CD4-positive, alpha-beta memory T cell (primary cell): ENCODE data around the gene RBBP8NL. TPM values are rescaled to one million over a fixed set of nuclear protein-coding genes. Genes with fewer than 3 reads are reported as not detected.

ENCODE experiments used
- CTCF ChIA-PET: fragments of 350-600 bp; sonication (Branson Sonifier 250); formaldehyde crosslinking; loops from one replicate; lab custom pipeline; 2021; ENCODE audit warnings: inconsistent platforms; ENCODE audit not compliant: partially characterized antibody; lab: Charles Lee
- POLR2A ChIA-PET: fragments of 350-600 bp; sonication (Branson Sonifier 250); formaldehyde crosslinking; loops from one replicate; lab custom pipeline; 2021; ENCODE audit not compliant: partially characterized antibody; lab: Charles Lee
- DNase-seq, 5 donors: peaks; one replicate each; pipeline versions ENCODE4 v3.0.0 to v3.0.0-alpha.2; 2020 to 2022; ENCODE audit warnings: mixed read lengths in 1 of 5
- H3K27ac ChIP-seq: one replicate; pipeline ENCODE4 v1.7.0; 2013; ENCODE audit warnings: low read depth, low read length
- H3K27me3 ChIP-seq: 2 replicates; pipeline ENCODE4 v1.7.0; 2013; ENCODE audit warnings: mild to moderate bottlenecking, low read length, moderate library complexity; ENCODE audit not compliant: insufficient read depth
- H3K36me3 ChIP-seq: 2 replicates; pipeline ENCODE4 v1.7.0; 2013; ENCODE audit warnings: mild to moderate bottlenecking, low read length, moderate library complexity; ENCODE audit not compliant: insufficient read depth
- H3K4me1 ChIP-seq: 2 replicates; pipeline ENCODE4 v1.7.0; 2013; ENCODE audit warnings: mild to moderate bottlenecking, low read length, moderate library complexity; ENCODE audit not compliant: insufficient read depth
- H3K4me3 ChIP-seq, 2 donors: one replicate each; pipeline ENCODE4 v1.7.0; 2013; ENCODE audit warnings: low read length in 2 of 2, mild to moderate bottlenecking in 1 of 2
- H3K9me3 ChIP-seq, 2 donors: one replicate each; pipeline ENCODE4 v1.7.0; 2013; ENCODE audit warnings: low read length in 2 of 2, control low read depth in 1 of 2; ENCODE audit not compliant: control insufficient read depth in 1 of 2
- H3K27ac Mint-ChIP-seq, 7 donors: one replicate each; pipeline ENCODE4 v1.8.0; 2020 to 2021; ENCODE audit warnings: mixed read lengths in 7 of 7, mild to moderate bottlenecking in 6 of 7, inconsistent platforms in 3 of 7, moderate library complexity in 3 of 7
- H3K27me3 Mint-ChIP-seq, 2 donors: one replicate each; pipeline ENCODE4 v1.8.0; 2020 to 2021; ENCODE audit warnings: mixed read lengths in 2 of 2
- H3K36me3 Mint-ChIP-seq, 2 donors: one replicate each; pipeline ENCODE4 v1.8.0; 2020 to 2021; ENCODE audit warnings: mixed read lengths in 2 of 2, inconsistent platforms in 1 of 2, mild to moderate bottlenecking in 1 of 2
- H3K4me1 Mint-ChIP-seq, 4 donors: one replicate each; pipeline ENCODE4 v1.8.0; 2020 to 2021; ENCODE audit warnings: mixed read lengths in 4 of 4, mild to moderate bottlenecking in 1 of 4
- H3K4me3 Mint-ChIP-seq, 8 donors: one replicate each; pipeline ENCODE4 v1.8.0; 2020 to 2021; ENCODE audit warnings: mixed read lengths in 8 of 8, mild to moderate bottlenecking in 7 of 8, moderate library complexity in 6 of 8, inconsistent platforms in 3 of 8
- H3K9me3 Mint-ChIP-seq, 8 donors: one replicate each; pipeline ENCODE4 v1.8.0; 2020 to 2021; ENCODE audit warnings: mixed read lengths in 8 of 8, mild to moderate bottlenecking in 5 of 8, inconsistent platforms in 3 of 8, moderate library complexity in 1 of 8
- intact Hi-C: fragments of 100-400 bp; cut with micrococcal nuclease; formaldehyde crosslinking; loops from one replicate; pipeline ENCODE4 v1.15.1; 2023
- polyA plus RNA-seq, 2 donors: library from polyadenylated mRNA; unstranded; fragments of 300-500 nt; fragmentation: Illumina TruSeq; gene quantifications; one replicate each; pipeline ENCODE4 v1.2.3, GENCODE V29; 2021
- total RNA-seq, 2 experiments: library from RNA; stranded (reverse); gene quantifications; one replicate each; pipeline ENCODE4 v1.2.3, GENCODE V29; 2021

The RBBP8NL gene
- total and polyA plus RNA-seq, 4 experiments from 2014 or later: not detected

GRCh38 chr20:62416651-62417637 lies 10.4 kb downstream of the RBBP8NL start:
- CTCF ChIA-PET: no interaction called here
- no peak for DNase-seq
- Mint-ChIP-seq H3K27me3 (no peaks in the 10 kb centered on the region), H3K27ac (no peak overlapping the region), H3K36me3 (no peaks in the 10 kb centered on the region), H3K4me3 (no peak overlapping the region), H3K4me1 (peaks cover 0 to 3% (median 0%) of the 10 kb centered on the region in 4 donors), H3K9me3 (peaks cover 0 to 1% (median 0%) of the 10 kb centered on the region in 8 donors)
- Histone ChIP-seq H3K9me3 (no peaks in the 10 kb centered on the region), H3K4me3 (no peak overlapping the region), H3K27me3 (no peaks in the 10 kb centered on the region), H3K27ac (no peak overlapping the region), H3K4me1 (no peaks in the 10 kb centered on the region), H3K36me3 (no peaks in the 10 kb centered on the region)
- POLR2A ChIA-PET: no interaction called here
- intact Hi-C loops: no loop called here

GRCh38 chr20:62415354-62416111 lies 11.8 kb downstream of the RBBP8NL start:
- no peak overlapping the region for H3K4me3 Mint-ChIP-seq
- no peaks in the 10 kb centered on the region for H3K9me3 ChIP-seq
- intact Hi-C loops: no loop called here
- CTCF ChIA-PET: no interaction called here
- peaks cover under 1% of the 10 kb centered on the region for H3K4me1 ChIP-seq
- H3K36me3 ChIP-seq: no peaks in the 10 kb centered on the region
- H3K4me1 Mint-ChIP-seq: peaks cover 0 to 3% (median 0%) of the 10 kb centered on the region in 4 donors
- DNase-seq: no peak
- no peak overlapping the region for H3K4me3 ChIP-seq
- no peaks in the 10 kb centered on the region for H3K27me3 ChIP-seq
- no peak overlapping the region for H3K27ac Mint-ChIP-seq
- no peak overlapping the region for H3K27ac ChIP-seq
- no peaks in the 10 kb centered on the region for H3K36me3 Mint-ChIP-seq
- H3K9me3 Mint-ChIP-seq: no peaks in the 10 kb centered on the region
- POLR2A ChIA-PET: no interaction called here
- no peaks in the 10 kb centered on the region for H3K27me3 Mint-ChIP-seq

GRCh38 chr20:62413896-62414481 lies 13.3 kb downstream of the RBBP8NL start:
- Histone ChIP-seq H3K27me3 (no peaks in the 10 kb centered on the region), H3K4me1 (peaks cover 13% of the 10 kb centered on the region), H3K9me3 (no peaks in the 10 kb centered on the region), H3K27ac (no peak overlapping the region), H3K4me3 (no peak overlapping the region), H3K36me3 (no peaks in the 10 kb centered on the region)
- Mint-ChIP-seq H3K4me3 (no peak overlapping the region), H3K36me3 (no peaks in the 10 kb centered on the region), H3K4me1 (peaks cover 3 to 13% (median 9%) of the 10 kb centered on the region in 4 donors), H3K9me3 (no peaks in the 10 kb centered on the region), H3K27ac (no peak overlapping the region), H3K27me3 (no peaks in the 10 kb centered on the region)
- ChIA-PET CTCF (no interaction called here), POLR2A (no interaction called here)
- DNase-seq: no peak
- intact Hi-C loops: no loop called here

GRCh38 chr20:62413025-62413570 lies 14.2 kb downstream of the RBBP8NL start:
- H3K4me1 ChIP-seq: peaks cover 13% of the 10 kb centered on the region
- POLR2A ChIA-PET: no interaction called here
- H3K9me3 ChIP-seq: no peaks in the 10 kb centered on the region
- Mint-ChIP-seq H3K36me3 (no peaks in the 10 kb centered on the region), H3K27ac (no peak overlapping the region), H3K4me3 (no peak overlapping the region), H3K27me3 (no peaks in the 10 kb centered on the region), H3K4me1 (peaks cover 3 to 13% (median 9%) of the 10 kb centered on the region in 4 donors), H3K9me3 (no peaks in the 10 kb centered on the region)
- no peaks in the 10 kb centered on the region for H3K27me3 ChIP-seq
- no peak overlapping the region for H3K27ac ChIP-seq
- DNase-seq: no peak
- H3K4me3 ChIP-seq: no peak overlapping the region
- no peaks in the 10 kb centered on the region for H3K36me3 ChIP-seq
- CTCF ChIA-PET: no interaction called here
- intact Hi-C loops: no loop called here

- no peak overlapping the region for H3K27ac Mint-ChIP-seq
- no peaks in the 10 kb centered on the region for H3K9me3 Mint-ChIP-seq
- no peaks in the 10 kb centered on the region for H3K27me3 ChIP-seq
- no peak overlapping the region for H3K4me3 ChIP-seq
- H3K27me3 Mint-ChIP-seq: no peaks in the 10 kb centered on the region
- POLR2A ChIA-PET: no interaction called here
- H3K4me3 Mint-ChIP-seq: no peak overlapping the region
- no peak for DNase-seq
- CTCF ChIA-PET: no interaction called here
- no peak overlapping the region for H3K27ac ChIP-seq
- intact Hi-C loops: no loop called here
- H3K4me1 ChIP-seq: peaks cover 19% of the 10 kb centered on the region
- no peaks in the 10 kb centered on the region for H3K9me3 ChIP-seq
- no peaks in the 10 kb centered on the region for H3K36me3 ChIP-seq
- H3K36me3 Mint-ChIP-seq: no peaks in the 10 kb centered on the region
- H3K4me1 Mint-ChIP-seq: peaks cover 3 to 16% (median 10%) of the 10 kb centered on the region in 4 donors
These were observed 14.9 kb downstream of the RBBP8NL start for GRCh38 chr20:62412194-62413024.

- Histone ChIP-seq H3K36me3 (no peaks in the 10 kb centered on the region), H3K27ac (no peak overlapping the region), H3K4me1 (peaks cover 21% of the 10 kb centered on the region), H3K27me3 (no peaks in the 10 kb centered on the region), H3K9me3 (no peaks in the 10 kb centered on the region), H3K4me3 (no peak overlapping the region)
- H3K36me3 Mint-ChIP-seq: no peaks in the 10 kb centered on the region
- no peak overlapping the region for H3K27ac Mint-ChIP-seq
- POLR2A ChIA-PET: no interaction called here
- H3K4me1 Mint-ChIP-seq: peaks cover 3 to 16% (median 10%) of the 10 kb centered on the region in 4 donors
- H3K27me3 Mint-ChIP-seq: no peaks in the 10 kb centered on the region
- CTCF ChIA-PET: no interaction called here
- H3K4me3 Mint-ChIP-seq: peak overlapping the region in 1 of 8 donors; percentile 43
- intact Hi-C loops: no loop called here
- H3K9me3 Mint-ChIP-seq: no peaks in the 10 kb centered on the region
- DNase-seq: no peak
These were observed 15.7 kb downstream of the RBBP8NL start for GRCh38 chr20:62411479-62412193.
